HK-2 (cell line): ENCODE measurements around the gene THOC2.

Experiments used
- DNase-seq: peaks from one replicate; pipeline ENCODE4 v3.0.0-alpha.2; 2018; ENCODE audit not compliant: unreplicated experiment

The THOC2 gene

DNA sequence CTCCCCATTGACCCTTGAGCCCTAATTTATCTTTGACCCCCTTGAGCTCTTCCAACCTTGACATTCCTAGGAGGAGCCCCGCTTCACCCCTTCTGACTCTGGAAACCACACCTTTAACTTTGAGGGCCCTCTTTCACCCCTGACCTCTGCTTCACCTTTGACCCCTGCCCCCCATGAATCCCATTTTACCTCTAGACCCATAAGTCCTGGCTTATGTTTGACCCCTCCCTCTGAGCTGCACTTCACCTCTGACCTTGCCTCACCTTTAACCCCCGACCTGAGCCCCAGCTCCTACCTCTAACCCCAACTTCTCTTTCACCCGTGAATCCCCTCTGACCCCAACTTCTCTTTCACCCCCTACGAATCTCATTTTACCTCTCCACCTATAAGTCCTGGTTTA, 169.7 kb downstream of the THOC2 start:
- no peak for DNase-seq

DNA sequence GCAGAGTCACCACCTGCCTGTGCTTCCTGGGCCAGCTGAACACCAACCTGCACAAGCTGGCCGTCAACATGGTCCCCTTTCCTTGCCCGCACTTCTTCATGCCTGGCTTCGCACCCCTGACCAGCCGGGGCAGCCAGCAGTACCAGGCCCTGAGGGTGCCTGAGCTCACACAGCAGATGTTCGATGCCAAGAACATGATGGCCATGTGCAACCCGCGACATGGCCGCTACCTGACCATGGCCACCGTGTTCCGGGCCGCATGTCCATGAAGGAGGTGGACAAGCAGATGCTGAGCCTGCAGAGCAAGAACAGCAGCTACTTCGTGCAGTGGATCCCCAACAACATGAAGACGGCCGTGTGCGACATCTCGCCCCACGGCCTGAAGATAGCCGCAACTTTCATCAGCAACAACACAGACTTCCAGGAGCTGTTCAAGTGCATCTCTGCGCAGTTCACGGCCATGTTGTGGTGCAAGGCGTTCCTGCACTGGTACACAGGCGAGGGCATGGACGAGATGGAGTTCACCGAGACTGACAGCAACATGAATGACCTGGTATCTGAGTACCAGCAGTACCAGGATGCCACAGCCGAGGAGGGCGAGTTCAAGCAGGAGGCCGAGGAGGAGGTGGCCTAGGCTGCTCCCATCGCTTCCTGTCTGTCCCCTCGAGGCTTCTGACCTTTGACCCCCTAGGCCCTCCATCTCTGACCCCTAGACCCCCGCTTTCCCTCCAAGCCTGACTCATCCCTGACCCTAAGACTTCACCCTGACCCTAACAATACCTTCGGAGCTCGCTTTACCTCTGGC, 170.3 kb downstream of the THOC2 start:
- no peak for DNase-seq

DNA sequence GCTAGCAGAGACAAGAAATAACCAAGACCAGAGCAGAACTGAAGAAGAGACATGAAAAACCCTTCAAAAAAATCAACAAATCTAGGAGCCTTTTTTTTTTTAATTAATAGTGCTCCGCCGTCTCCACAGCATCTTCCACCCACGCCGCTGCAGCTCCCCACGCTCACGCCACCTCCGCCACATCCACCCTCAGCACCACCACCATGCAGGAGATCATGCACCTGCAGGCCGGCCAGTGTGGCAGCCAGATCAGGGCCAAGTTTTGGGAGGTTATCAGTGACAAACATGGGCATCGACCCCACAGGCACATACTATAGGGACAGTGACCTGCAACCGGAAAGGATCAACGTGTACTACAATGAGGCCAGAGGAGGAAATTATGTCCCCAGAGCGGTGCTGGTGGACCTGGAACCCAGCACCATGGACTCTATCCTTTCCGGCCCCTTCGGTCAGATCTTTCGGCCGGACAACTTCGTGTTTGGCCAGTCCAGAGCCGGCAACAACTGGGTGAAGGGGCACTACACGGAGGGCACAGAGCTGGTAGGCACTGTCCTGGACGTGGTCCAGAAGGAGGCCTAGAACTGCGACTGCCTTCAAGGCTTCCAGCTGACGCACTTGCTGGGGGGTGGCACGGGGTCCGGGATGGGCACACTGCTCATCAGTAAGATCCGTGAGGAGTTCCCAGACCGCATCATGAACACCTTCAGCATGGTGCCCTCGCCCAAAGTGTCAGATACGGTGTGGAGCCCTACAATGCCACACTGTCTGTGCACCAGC, 171.2 kb downstream of the THOC2 start:
- no peak for DNase-seq

- no peak for DNase-seq
These were observed 182.0 kb downstream of the THOC2 start for GRCh38 chrX:123550829-123551228.
